GM18868 (cell line): ENCODE data around the gene MAN2B1.
"Not testable (repeated sequence)": the region's sequence is repeated elsewhere in the genome, so short reads cannot be mapped to it uniquely, and the experiment has no call there.

ENCODE experiments used
- ATAC-seq: cut with Tn5 transposase; IDR thresholded peaks from one replicate; pipeline ENCODE4 v1.9.1; 2021; ENCODE audit warnings: mild to moderate bottlenecking, moderate library complexity; ENCODE audit not compliant: unreplicated experiment

The MAN2B1 gene

DNA sequence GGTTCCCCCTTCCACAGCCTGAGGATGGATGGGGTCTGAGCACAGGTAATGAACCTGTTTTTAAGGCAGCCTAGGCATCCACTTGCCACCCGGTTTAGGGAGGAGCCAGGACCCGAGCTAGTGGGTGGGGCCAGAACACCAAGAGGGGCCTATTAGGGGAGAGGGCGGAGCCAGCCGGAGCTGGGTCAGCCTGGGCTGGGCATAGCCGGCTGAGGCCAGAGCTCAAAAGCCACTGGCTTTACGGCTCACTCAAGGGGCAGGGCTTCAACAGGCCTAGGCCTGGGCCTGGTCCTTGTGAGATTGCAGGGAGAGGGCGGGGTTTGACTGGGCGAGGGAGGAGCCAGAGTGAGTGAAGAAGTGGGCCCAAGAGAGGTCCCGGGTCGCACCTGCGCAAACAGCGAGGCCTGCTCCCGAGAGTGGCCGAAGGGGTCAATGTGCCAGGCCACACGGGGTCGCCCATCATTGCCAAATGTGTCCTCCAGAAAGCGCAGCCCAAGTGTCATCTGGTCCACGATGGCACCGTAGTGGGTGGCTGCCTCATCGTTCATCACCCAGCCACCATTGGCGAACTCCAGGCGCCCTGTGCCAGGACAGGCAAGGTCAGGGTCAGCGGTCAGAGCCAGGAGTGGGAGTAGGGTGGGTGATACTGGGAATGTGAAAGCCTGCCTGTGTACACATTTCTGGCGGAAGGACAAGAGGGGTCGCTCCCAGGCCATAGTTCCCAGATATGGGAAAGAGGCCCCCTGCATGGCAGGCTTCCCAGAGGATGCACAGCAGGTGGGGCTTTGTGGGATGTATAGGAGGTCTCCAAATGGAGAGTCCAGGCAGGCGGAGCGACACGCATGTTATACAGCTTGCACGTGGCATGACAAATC, 1.9 kb downstream of the MAN2B1 start:
- ATAC-seq = no peak

DNA sequence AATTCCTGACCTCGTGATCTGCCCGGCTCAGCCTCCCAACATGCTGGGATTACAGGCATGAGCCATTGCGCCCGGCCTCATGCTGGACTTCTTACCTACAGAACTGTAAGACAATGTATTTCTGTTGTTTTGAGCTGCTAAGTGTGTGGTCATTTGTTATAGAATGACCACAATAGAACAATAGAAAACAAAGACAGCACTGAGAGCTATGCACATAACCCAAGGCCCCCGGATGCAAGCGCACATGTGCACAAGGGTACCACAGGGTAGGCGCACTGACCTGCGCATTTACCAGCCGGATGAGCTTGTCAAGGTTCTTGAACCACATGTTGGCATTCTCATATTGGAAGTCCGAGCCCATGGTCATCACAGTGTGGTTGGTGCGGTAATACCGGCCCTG, 5.6 kb downstream of the MAN2B1 start:
- ATAC-seq = no peak

DNA sequence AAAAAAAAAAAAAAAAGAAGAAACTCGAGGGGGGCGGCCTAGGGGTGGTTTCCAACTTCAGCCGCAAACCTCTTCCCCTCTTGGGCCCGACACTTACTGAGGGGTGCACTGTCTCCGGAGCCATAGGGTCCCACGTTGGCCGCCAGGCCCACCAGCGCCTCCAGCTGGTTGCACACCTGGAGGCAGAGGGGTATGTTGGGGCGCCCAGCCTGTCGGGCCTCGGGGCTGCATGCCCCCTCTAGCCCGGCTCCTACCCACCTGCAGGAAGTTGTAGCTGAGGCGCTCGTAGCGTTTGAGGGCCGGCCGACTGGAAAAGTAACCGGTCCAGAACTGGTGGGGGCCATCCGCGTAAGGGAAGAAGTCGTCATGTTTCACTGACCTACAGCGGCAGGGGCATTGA, 8.6 kb downstream of the MAN2B1 start:
- no peak for ATAC-seq

DNA sequence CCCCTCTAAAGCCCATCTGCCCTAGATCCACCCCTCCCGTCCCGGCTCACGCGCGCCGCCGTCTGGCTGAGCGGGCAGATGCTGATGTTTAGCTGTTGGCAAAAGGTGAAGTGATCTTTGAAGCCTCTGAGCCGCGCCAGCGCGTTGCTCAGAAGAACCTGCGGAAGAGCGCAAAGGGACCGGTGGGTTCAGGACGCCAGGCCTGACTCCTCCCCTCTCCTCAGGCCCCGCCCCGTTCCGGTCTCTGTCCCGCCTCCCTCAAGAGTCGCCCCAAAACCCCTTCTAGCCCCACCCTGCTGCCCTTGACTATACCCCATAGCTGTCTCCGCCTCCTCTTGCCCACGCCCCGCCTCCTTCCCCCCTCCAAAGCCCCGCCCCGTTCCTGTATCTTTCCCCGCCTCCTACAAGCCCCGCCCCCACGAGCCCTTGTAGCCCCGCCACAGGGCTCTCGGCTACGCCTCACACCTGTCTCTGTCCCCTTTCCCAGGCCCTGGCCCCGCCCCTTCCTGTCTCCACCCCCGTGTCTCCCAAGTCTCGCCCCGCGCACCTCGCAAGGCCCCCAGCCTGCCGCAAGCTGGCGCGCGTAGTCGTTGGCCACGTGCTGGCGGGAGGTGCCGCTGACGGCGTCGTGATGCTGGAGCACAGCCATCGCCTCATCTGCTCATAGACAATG, 9.5 kb downstream of the MAN2B1 start:
- no peak for ATAC-seq

DNA sequence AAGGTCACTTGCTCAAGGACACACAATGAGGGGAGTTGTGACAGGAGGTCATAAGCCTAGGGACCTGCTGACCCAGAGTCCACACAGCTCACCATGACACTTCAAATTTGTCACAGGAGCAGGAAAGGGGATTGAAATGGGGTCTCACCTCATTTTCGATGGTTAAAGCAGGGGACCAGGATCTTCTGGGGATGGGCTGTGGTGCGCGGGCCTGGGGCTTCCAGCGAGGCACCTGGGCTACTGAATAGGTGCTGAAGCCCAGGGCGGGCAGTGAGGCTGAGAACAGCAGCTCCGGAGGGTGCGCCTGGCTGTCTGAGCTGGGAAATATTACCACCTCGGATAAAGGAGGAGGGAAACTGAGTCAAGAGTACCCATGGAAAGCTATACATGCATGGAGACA, 11.0 kb downstream of the MAN2B1 start:
- ATAC-seq = no peak

DNA sequence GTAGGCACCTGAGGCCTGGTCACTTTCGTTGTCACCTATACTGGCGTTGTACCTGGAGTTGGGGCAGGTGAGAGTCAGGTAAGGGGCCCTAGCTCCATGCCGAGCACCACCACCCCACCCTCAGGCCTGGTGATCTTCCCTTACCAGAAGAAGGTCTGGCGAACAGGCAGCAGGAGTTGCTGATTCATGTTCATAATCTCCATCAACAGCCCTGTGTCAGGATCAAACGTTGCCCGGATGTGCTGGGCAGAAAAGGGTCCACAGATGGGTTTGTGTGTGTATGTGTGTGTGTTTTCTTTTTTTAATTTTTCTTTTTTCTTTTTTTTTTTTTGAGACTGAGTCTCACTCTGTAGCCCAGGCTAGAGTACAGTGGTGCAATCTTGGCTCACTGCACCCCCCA, 14.3 kb downstream of the MAN2B1 start:
- ATAC-seq = no peak

DNA sequence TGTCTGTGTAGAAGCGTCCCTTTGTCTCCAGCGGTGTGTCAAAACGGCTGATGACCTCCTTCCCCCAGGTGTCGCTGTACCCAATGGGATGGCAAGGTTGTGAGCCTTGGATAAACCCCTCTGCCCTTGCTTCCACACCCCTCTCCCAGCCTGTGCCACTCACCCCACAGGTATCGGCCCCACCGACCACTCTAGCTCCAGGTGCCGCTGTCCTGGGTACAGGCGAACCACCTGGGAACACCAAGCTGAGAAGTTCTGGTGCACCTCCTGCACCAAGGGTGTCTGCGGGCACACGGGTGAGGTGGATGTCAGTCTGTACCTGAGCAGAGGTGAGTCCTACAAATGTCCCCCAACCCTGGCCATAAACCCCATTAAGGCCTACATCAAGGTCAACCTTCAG, 16.6 kb downstream of the MAN2B1 start:
- no peak for ATAC-seq

DNA sequence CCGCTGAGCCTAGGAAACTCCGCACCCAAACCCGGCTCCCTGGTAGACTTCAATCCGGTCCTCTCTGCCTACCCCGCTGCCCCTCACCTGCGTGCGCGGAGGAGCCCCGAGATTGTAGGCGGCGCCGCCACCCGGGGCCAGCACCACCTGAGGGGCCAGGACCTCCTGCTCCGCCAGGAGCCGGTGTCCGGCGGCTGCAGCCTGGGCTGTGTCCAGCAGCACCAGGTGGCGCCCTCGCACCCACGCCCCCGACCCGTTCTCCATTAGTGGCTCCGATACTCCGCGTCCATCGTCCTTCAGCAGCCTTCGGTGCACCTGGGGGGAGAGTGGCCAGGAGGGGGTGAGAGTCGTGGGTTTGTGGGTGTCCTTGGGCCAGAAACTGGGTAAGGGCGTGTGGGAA, 18.5 kb downstream of the MAN2B1 start:
- no peak for ATAC-seq

DNA sequence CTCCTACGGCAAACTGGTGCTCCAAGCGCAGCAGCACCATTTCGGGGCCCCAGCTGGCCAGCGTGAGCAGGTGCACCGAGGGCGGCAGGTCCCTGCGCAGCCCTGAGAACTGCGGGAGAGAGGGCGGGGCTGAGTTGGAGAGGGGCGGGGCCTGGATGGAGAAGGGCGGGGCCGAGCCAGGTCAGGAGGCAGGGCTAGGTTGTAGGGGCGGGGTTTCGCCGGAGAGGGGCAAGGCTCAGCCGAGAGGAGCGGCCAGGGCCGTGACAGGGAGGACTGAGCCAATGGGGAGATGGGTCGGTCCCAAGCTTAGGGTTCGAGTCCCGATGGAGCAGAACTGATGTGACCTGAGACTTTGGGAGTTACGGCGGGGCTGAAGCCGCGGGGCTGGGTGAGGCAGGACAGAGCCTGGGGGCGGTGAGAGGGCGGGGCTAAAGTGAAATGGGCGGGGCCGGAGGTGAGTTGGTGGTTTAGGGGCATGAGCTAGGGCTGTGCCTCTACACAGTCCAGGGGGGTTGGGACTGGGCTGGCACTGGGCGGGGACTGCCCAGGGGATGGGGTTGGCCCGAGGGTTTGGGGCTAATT, 19.0 kb downstream of the MAN2B1 start:
- ATAC-seq = no peak

DNA sequence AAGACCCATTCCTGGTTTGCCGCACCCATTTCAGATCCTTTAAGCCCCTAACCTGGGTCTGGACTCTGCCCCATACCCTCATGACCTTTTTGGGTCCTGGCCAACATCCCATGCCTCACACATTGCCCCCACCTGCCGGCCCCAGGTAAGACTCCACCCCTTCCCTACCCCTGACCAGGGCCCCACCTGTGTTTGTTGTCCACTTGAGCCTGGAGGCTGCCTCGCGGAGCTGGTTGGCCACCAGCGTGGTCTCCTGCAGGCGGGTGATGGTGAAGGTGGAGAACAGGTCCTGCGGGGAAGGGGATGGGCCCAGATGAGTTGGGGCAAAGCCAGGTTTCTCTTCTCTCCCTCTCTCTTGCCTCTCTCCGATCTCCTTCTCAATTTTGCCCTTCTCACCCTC, 19.5 kb downstream of the MAN2B1 start:
- ATAC-seq = no peak

DNA sequence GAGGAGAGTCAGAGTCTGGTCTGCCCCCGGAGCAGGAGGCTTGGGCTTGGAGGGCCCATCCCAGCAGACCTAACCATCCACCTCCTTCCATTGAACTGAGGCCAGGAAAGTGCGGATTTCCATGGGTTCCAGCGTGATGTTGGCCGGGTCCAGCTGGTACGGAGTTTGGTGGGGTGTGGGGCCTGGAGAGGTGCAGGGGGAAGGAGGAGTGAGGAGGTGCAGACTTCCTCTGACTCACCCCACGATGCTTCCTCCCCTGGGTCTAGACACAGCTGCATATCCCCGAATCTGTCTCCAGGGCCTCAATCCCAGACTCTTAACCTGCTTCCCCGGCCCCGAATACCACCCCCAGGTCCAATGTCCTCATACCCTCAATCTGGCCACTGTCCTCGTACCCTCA, 20.0 kb downstream of the MAN2B1 start:
- no peak for ATAC-seq

DNA sequence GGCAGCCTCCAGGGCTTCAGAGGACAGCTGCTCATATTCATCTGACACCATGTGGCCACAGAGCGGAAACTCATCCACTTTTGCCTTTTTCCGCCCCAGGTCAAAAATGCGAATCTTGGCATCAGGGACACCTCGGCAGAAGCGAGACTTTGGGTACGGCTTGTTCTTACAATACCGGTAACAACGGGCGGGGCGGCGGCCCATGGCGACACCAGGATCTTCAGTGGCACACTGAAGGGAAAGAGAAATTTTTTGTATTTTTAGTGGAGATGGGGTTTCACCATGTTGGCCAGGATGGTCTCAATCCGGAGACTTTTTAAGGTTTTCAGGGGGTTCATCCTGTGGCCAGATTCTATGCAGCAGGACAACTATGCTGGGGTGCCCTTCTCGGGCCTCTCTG, 22.8 kb downstream of the MAN2B1 start:
- ATAC-seq = not testable (repeated sequence)

DNA sequence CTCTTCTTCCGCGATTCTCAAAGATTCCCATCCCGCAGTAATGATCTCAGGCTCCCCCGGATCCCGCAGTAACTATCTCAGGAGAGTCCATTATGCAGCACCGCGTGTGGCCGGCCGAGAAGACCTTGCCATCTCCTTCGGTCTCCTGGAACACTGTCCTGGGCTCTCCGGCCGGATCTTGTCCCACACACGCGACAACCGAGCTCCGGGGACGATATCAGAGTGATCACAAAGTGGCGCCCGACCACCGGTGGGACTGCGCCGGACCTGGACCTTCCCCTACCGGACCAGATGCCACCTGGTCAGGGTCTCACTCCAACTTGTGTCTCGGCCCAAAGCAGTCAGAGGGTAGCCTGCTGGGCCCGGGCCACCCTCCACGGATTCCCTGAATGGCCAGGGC, 24.0 kb downstream of the MAN2B1 start:
- no peak for ATAC-seq

DNA sequence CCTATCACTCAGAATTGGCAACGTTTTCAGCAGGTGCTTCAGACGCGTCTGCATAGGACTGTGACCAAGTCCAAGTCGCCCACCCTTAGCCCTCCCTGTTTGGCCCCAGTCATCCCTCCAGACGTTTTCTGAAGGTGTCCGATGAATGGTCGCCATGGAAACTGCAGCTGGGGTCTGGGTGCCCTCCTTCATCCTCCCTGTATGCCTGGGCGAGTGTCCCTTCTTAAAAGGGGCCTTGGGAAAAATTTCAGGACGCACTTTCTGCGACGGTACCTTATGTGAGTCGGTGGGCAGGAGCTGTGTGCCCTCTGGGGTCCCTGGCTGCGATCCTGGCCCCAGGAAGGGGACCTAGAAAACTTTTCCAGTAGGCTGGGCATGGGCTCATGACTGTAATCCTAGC, 25.1 kb downstream of the MAN2B1 start:
- no peak for ATAC-seq

DNA sequence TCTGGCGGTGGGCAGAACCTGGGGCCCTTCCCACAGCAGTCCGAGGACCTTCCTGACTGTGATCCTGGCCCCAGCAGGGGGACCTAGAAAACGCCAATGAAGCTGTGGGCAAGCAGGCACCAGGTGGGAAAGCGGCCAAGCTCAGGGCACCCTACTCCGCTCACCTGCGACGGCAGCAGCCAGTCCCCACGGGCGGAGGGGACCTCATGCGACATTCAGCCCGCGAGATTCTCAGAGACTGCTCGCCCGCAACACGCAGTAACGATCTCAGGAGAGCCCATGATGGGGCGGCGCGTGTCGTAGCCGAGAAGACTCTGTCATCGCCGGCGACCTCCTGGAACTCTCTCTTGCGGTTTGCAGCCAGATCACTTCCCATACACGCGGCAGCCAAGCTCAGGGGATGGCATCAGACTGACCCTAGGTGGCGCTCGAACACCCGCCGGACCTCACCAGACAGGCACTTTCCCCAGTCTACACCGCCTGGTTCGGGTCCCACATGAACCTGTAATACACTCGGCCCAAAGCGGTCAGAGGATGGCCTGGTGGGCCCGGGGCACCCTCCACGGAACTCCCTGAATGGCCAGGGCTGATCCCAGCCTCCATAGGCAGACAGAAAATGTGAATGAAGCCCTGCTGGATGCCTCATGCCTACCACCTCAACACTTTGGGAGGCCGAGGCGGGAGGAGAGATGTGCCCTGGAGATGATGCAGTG, 26.5 kb downstream of the MAN2B1 start:
- ATAC-seq = no peak

DNA sequence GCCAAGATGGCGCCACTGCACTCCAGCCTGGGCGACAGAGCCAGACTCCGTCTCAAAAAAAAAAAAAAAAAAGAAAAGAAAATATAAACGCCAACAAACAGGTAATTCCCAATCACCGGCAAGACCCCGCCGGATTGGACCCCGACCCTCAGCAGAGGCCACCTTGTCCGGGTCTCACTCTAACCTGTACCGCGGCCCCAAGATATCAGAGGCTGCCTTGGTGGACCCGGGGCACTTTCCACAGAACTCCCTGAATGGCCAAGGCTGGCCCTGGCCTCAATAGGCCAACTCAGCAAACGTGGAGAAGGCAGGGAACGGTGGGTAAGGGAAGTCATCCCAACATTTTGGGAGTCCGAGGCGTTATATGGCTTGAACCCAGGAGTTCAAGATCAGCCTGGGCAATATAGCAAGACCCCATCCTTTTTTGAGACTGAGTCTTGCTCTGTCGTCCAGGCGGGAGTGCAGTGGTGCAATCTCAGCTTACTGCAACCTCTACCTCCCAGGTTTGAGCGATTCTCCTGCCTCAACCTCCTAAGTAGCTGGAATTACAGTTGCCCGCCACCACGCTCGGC, 27.8 kb downstream of the MAN2B1 start:
- ATAC-seq = no peak

DNA sequence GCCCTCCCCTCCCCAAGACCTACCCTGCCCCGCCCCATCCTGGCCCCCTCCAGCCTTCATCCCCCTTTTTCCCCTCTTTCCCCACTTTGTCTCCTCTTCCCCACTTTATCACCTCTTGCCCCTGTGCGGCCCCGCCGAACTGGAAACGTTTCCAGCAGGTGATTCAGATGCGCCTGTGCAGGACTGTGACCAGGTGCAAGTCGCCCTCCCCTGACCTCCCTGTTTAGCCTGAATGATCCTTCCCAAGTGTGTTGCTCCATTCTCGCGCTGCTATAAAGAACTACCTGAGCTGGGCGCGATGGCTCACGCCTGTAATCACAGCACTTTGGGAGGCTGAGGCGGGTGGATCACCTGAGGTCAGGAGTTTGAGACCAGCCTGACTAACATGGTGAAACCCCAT, 29.9 kb downstream of the MAN2B1 start:
- ATAC-seq = no peak

DNA sequence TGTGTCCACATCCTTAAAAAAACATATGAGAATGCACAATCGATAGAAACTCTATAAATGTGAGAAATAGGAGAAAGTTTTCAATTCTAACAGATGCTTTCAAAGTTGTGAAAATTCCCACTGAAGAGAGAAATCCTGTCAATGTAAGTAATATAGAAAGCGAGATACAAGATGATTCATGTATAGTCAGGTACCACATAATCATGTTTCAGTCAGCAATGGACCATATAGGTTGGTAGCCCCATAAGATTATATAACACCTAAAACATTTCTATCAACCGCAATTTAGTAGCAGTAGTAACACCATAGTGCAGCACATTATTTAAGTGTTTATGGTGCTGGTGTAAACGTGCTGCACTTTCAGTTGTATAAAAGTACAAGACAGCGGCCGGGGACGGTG, 37.3 kb downstream of the MAN2B1 start:
- no peak for ATAC-seq

DNA sequence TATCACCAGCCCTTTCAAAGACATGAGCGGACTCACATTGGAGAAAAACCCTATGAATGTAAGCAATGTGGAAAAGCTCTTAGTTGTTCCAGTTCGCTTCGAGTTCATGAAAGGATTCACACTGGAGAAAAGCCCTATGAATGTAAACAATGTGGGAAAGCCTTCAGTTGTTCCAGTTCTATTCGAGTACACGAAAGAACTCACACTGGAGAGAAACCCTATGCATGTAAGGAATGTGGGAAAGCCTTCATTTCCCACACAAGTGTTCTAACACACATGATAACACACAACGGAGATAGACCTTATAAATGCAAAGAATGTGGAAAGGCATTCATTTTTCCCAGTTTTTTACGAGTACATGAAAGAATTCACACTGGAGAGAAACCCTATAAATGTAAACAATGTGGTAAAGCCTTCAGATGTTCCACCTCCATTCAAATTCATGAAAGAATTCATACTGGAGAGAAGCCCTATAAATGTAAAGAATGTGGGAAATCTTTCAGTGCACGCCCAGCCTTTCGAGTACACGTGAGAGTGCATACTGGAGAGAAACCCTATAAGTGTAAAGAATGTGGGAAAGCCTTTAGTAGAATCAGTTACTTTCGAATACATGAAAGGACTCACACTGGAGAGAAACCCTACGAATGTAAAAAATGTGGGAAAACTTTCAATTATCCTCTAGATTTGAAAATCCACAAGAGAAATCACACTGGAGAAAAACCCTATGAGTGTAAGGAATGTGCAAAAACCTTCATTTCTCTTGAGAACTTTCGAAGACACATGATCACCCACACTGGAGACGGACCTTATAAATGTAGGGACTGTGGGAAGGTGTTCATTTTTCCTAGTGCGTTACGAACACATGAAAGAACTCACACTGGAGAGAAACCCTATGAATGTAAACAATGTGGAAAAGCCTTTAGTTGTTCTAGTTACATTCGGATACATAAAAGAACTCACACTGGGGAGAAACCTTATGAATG, 38.2 kb downstream of the MAN2B1 start:
- ATAC-seq = no peak

DNA sequence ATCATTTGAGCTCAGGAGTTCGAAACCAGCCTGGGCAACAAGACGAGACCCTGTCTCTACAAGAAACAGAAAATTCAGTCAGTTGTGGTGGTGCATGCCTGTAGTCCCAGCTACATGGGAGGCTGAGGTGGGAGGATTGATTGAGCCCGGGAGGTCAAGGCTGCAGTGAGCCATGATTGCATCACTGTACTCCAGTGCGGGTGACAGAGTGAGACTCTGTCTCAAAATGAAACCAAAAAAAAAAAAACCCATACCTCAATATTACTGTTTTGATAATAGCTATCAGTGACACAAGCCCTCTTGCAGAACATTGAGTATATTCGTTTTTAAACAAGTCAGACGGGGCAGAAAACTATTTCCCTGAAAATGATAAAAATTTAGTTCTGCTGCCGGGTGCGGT, 39.6 kb downstream of the MAN2B1 start:
- no peak for ATAC-seq
